ENCODE results near the gene BHLHE40.

- TF ChIP-seq CTCF (IDR thresholded peaks at IDR 0.05) (no peak), EP300 (IDR thresholded peaks at IDR 0.05) (no peak), POLR2A (IDR thresholded peaks at IDR 0.05) (no peak), POLR2AphosphoS5 (IDR thresholded peaks at IDR 0.05) (no peak)
Measured at GRCh38 chr3:5026046-5026362, 46.8 kb downstream of the BHLHE40 start.
